GM19238 (cell line): Measurements from ENCODE around the gene TMEM208.

Source experiments
- DNase-seq: peaks from one replicate; pipeline ENCODE4 v3.0.0; 2011; ENCODE audit warnings: low spot score; ENCODE audit not compliant: insufficient read length

TMEM208 gene

GRCh38 chr16:67191411-67191994, 35.4 kb upstream of the TMEM208 start:
- DNase-seq = no peak

- peak; percentile 98 for DNase-seq
These were observed 34.8 kb upstream of the TMEM208 start, which contains the start of gene E2F4 for GRCh38 chr16:67191995-67192681. Gene E2F4, plus strand, starts transcription at chr16:67192155. Its CDS starts 73 bp downstream, at chr16:67192228.

- DNase-seq = no peak
These were observed 34.1 kb upstream of the TMEM208 start for GRCh38 chr16:67192781-67193361.

- DNase-seq = no peak
These were observed 33.4 kb upstream of the TMEM208 start for GRCh38 chr16:67193536-67193935.

GRCh38 chr16:67194260-67194659, 32.7 kb upstream of the TMEM208 start:
- no peak for DNase-seq

GRCh38 chr16:67195676-67196075, 31.3 kb upstream of the TMEM208 start:
- no peak for DNase-seq

- DNase-seq = no peak
These were observed 30.0 kb upstream of the TMEM208 start for GRCh38 chr16:67196881-67197280.

- DNase-seq = no peak
These were observed 29.2 kb upstream of the TMEM208 start for GRCh38 chr16:67197704-67198103.

GRCh38 chr16:67198238-67198734, 28.6 kb upstream of the TMEM208 start:
- DNase-seq = no peak

- DNase-seq = no peak
These were observed 27.7 kb upstream of the TMEM208 start, which contains the start of gene ELMO3 for GRCh38 chr16:67199011-67199807. Gene ELMO3, plus strand, starts transcription at chr16:67199131. Its CDS starts 196 bp downstream, at chr16:67199327.

GRCh38 chr16:67199808-67200198, 27.1 kb upstream of the TMEM208 start:
- no peak for DNase-seq

GRCh38 chr16:67200491-67200890, 26.4 kb upstream of the TMEM208 start:
- no peak for DNase-seq

GRCh38 chr16:67201411-67202345, 25.3 kb upstream of the TMEM208 start:
- DNase-seq = no peak

GRCh38 chr16:67202426-67202825, 24.5 kb upstream of the TMEM208 start:
- no peak for DNase-seq

GRCh38 chr16:67202956-67203493, 23.9 kb upstream of the TMEM208 start:
- no peak for DNase-seq

- no peak for DNase-seq
These were observed 22.9 kb upstream of the TMEM208 start for GRCh38 chr16:67204076-67204475.

GRCh38 chr16:67206129-67206837, 20.6 kb upstream of the TMEM208 start:
- no peak for DNase-seq

- DNase-seq = no peak
These were observed 20.1 kb upstream of the TMEM208 start for GRCh38 chr16:67206838-67207248.

- no peak for DNase-seq
These were observed 19.5 kb upstream of the TMEM208 start for GRCh38 chr16:67207249-67208091.
